IMR-90 (cell line): ENCODE results near the gene FBXO22.

Source experiments
- POLR2A ChIP-seq: IDR thresholded peaks from 2 replicates; pipeline ENCODE4 v1.6.1; 2012; ENCODE audit warnings: mild to moderate bottlenecking, low read depth, low read length
- RCOR1 ChIP-seq: IDR thresholded peaks from 2 replicates; pipeline ENCODE4 v1.6.1; 2012; ENCODE audit warnings: mild to moderate bottlenecking, low read length, improper control_type of control experiment; ENCODE audit not compliant: insufficient replicate concordance
- SMC3 ChIP-seq: fragments of 150-350 bp; IDR thresholded peaks from 2 replicates; pipeline ENCODE4 v1.6.1; 2016; ENCODE audit warnings: low read depth, mild to moderate bottlenecking, antibody characterized with exemption, low read length, moderate library complexity

GRCh38 chr15:75884041-75884440 is 19.6 kb upstream of the FBXO22 start:
- TF ChIP-seq POLR2A (no peak), RCOR1 (no peak), SMC3 (no peak)
